ENCODE data around the gene ESPN.

GRCh38 chr1:6500544-6501278, 76.1 kb downstream of the ESPN start:
- TF ChIP-seq CTCF (IDR thresholded peaks at IDR 0.05) (no peak), POLR2A (IDR thresholded peaks at IDR 0.05) (no peak), EP300 (IDR thresholded peaks at IDR 0.05) (no peak)

All from upper lobe of left lung (tissue), 4 donors.